Liver (tissue), 9 donors: Measurements from ENCODE around the gene ABHD8. TPM values are rescaled to one million over a fixed set of nuclear protein-coding genes. Genes with fewer than 3 reads are reported as not detected.

ENCODE experiments used
- DNase-seq: peaks from one replicate; pipeline ENCODE4 v3.0.0-alpha.2; 2017; ENCODE audit warnings: low spot score
- H3K27ac ChIP-seq, 2 donors: one replicate each; pipeline ENCODE4 v1.7.0; 2013; ENCODE audit warnings: inconsistent platforms in 2 of 2, low read length in 2 of 2, control low read depth in 1 of 2, low read depth in 1 of 2, mild to moderate bottlenecking in 1 of 2
- H3K27me3 ChIP-seq, 4 donors: one replicate each; pipeline versions ENCODE4 v1.6.1 to v1.7.0; 2013; ENCODE audit warnings: low read length in 3 of 4, inconsistent platforms in 1 of 4, mild to moderate bottlenecking in 1 of 4, moderate library complexity in 1 of 4; ENCODE audit not compliant: control insufficient read depth in 4 of 4, insufficient read depth in 4 of 4
- H3K36me3 ChIP-seq, 4 donors: one replicate each; pipeline versions ENCODE4 v1.6.1 to v1.7.0; 2013; ENCODE audit warnings: low read length in 3 of 4, mild to moderate bottlenecking in 3 of 4, low read depth in 1 of 4, moderate library complexity in 1 of 4; ENCODE audit not compliant: control insufficient read depth in 4 of 4, insufficient read depth in 3 of 4
- H3K4me1 ChIP-seq, 4 donors: one replicate each; pipeline versions ENCODE4 v1.6.1 to v1.7.0; 2013; ENCODE audit warnings: low read length in 3 of 4, mild to moderate bottlenecking in 3 of 4, moderate library complexity in 1 of 4; ENCODE audit not compliant: control insufficient read depth in 4 of 4, insufficient read depth in 4 of 4
- H3K4me3 ChIP-seq, 3 donors: one replicate each; pipeline versions ENCODE4 v1.6.1 to v1.7.0; 2013; ENCODE audit warnings: low read length in 3 of 3, control low read depth in 1 of 3, low read depth in 1 of 3, mild to moderate bottlenecking in 1 of 3
- H3K9ac ChIP-seq, 2 donors: one replicate each; pipeline ENCODE4 v1.7.0; 2013; ENCODE audit warnings: low read length in 2 of 2, mild to moderate bottlenecking in 2 of 2, moderate library complexity in 2 of 2, control low read depth in 1 of 2, low read depth in 1 of 2
- H3K9me3 ChIP-seq, 4 donors: one replicate each; pipeline versions ENCODE4 v1.6.1 to v1.7.0; 2013; ENCODE audit warnings: low read length in 3 of 4; ENCODE audit not compliant: control insufficient read depth in 4 of 4
- ATF3 ChIP-seq: IDR thresholded peaks from 2 replicates; pipeline ENCODE4 v1.6.1; 2016; ENCODE audit warnings: antibody characterized with exemption
- CTCF ChIP-seq: fragments of 150-350 bp; IDR thresholded peaks from 2 replicates; pipeline ENCODE4 v1.5.1; 2017; ENCODE audit warnings: improper control_type of control experiment, low read depth, low read length; ENCODE audit not compliant: missing input control
- EGR1 ChIP-seq, 2 donors: IDR thresholded peaks; 2 replicates each; pipeline ENCODE4 v1.6.1; 2016 to 2018; ENCODE audit warnings: antibody characterized with exemption in 2 of 2, low read depth in 2 of 2
- FOXA1 ChIP-seq: IDR thresholded peaks from 2 replicates; pipeline ENCODE4 v1.6.1; 2016; ENCODE audit warnings: antibody characterized with exemption
- FOXA2 ChIP-seq: IDR thresholded peaks from 2 replicates; pipeline ENCODE4 v1.6.1; 2016; ENCODE audit warnings: antibody characterized with exemption
- GABPA ChIP-seq, 2 donors: IDR thresholded peaks in 1 of 2; conservative IDR thresholded peaks in 1 of 2; 2 replicates each; pipeline ENCODE4 v1.6.1; 2016; ENCODE audit warnings: antibody characterized with exemption in 2 of 2, mild to moderate bottlenecking in 1 of 2, moderate library complexity in 1 of 2
- HNF4A ChIP-seq, 2 donors: conservative IDR thresholded peaks; 2 replicates each; pipeline ENCODE4 v1.6.1; 2016; ENCODE audit warnings: antibody characterized with exemption in 2 of 2, mild to moderate bottlenecking in 2 of 2
- HNF4G ChIP-seq: IDR thresholded peaks from 2 replicates; pipeline ENCODE4 v1.6.1; 2016; ENCODE audit warnings: antibody characterized with exemption
- JUND ChIP-seq, 2 donors: IDR thresholded peaks; 2 replicates each; pipeline ENCODE4 v1.6.1; 2016; ENCODE audit warnings: antibody characterized with exemption in 2 of 2
- MAX ChIP-seq: IDR thresholded peaks from 2 replicates; pipeline ENCODE4 v1.6.1; 2016; ENCODE audit warnings: antibody characterized with exemption
- NR2F2 ChIP-seq: IDR thresholded peaks from 2 replicates; pipeline ENCODE4 v1.6.1; 2016; ENCODE audit warnings: antibody characterized with exemption
- RAD21 ChIP-seq, 2 donors: IDR thresholded peaks; 2 replicates each; pipeline ENCODE4 v1.6.1; 2016; ENCODE audit warnings: antibody characterized with exemption in 2 of 2, mild to moderate bottlenecking in 2 of 2
- REST ChIP-seq: IDR thresholded peaks from 2 replicates; pipeline ENCODE4 v1.6.1; 2016; ENCODE audit warnings: antibody characterized with exemption, mild to moderate bottlenecking
- RXRA ChIP-seq, 2 donors: IDR thresholded peaks; 2 replicates each; pipeline ENCODE4 v1.6.1; 2017 to 2018; ENCODE audit warnings: antibody characterized with exemption in 2 of 2, mild to moderate bottlenecking in 1 of 2
- SP1 ChIP-seq: IDR thresholded peaks from 2 replicates; pipeline ENCODE4 v1.6.1; 2018; ENCODE audit warnings: antibody characterized with exemption, mild to moderate bottlenecking
- TAF1 ChIP-seq: conservative IDR thresholded peaks from 2 replicates; pipeline ENCODE4 v1.6.1; 2016; ENCODE audit warnings: antibody characterized with exemption, mild to moderate bottlenecking
- YY1 ChIP-seq: IDR thresholded peaks from 2 replicates; pipeline ENCODE4 v1.6.1; 2016; ENCODE audit warnings: antibody characterized with exemption, mild to moderate bottlenecking
- ZBTB33 ChIP-seq: IDR thresholded peaks from 2 replicates; pipeline ENCODE4 v1.6.1; 2016; ENCODE audit warnings: antibody characterized with exemption
- WGBS: extraction: QIAGEN DNeasy Blood & Tissue Kit; methylation state at CpG from one replicate; pipeline ENCODE4 v1.1.7; 2013; 5-methylcytosine and 5-hydroxymethylcytosine counted together
- polyA plus RNA-seq, 2 donors: library from polyadenylated mRNA; stranded (reverse) in 1 of 2; unstranded in 1 of 2; fragments of 200-250 nt in 1 of 2; fragments of >200 nt in 1 of 2; fragmentation: Nextera tagmentation in 1 of 2; extraction: Ambion mirVana in 1 of 2; gene quantifications; one replicate each; pipeline versions ENCODE4 v1.2.1 to v1.2.3, GENCODE V29; 2013 to 2015
- total RNA-seq, 2 donors: library from RNA; depleted of rRNA; stranded (reverse); fragments of >200 nt; gene quantifications; one replicate each; pipeline ENCODE4 v1.2.3, GENCODE V29; 2014
- donor health status: healthy.
- donor health status: healthy.
- donor health status: healthy.
- donor health status: healthy.
- donor health status: healthy.

ABHD8 gene
- total and polyA plus RNA-seq, 4 donors = 6.3 to 26.9 (median 14.4) TPM

- Histone ChIP-seq H3K27ac (no peak overlapping the region), H3K36me3 (no peaks in the 10 kb centered on the region), H3K27me3 (no peaks in the 10 kb centered on the region), H3K9ac (no peak overlapping the region), H3K9me3 (no peaks in the 10 kb centered on the region), H3K4me1 (peaks cover 0 to 8% (median 3%) of the 10 kb centered on the region in 4 donors), H3K4me3 (no peak overlapping the region)
- no peak for DNase-seq
- no peak for TF ChIP-seq CTCF
- TF ChIP-seq REST = no peak
- no peak for TF ChIP-seq JUND (IDR thresholded peaks at IDR 0.05)
- TF ChIP-seq ATF3 = no peak
- no peak for TF ChIP-seq FOXA2
- no peak for TF ChIP-seq RXRA (IDR thresholded peaks at IDR 0.05)
- TF ChIP-seq HNF4A (conservative IDR thresholded peaks at IDR 0.05) = no peak
- no peak for TF ChIP-seq ZBTB33
- no peak for TF ChIP-seq GABPA (IDR thresholded peaks at IDR 0.05 in 1 of 2, conservative IDR thresholded peaks at IDR 0.05 in 1 of 2)
- TF ChIP-seq RAD21 (IDR thresholded peaks at IDR 0.05) = no peak
- TF ChIP-seq FOXA1 = no peak
- TF ChIP-seq HNF4G = no peak
- no peak for TF ChIP-seq SP1
- no peak for TF ChIP-seq MAX
- no peak for TF ChIP-seq TAF1
- TF ChIP-seq YY1 = no peak
- TF ChIP-seq NR2F2 = no peak
- TF ChIP-seq EGR1 (IDR thresholded peaks at IDR 0.05; ENCODE audit: low read depth in 2 of 2) = no peak
- WGBS = 94% methylated on average over 9 of the region's 9 CpGs
Observed at GRCh38 chr19:17259118-17259780, 44.0 kb downstream of the ABHD8 start.
